ENCODE measurements around the gene KIF1B.

DNA sequence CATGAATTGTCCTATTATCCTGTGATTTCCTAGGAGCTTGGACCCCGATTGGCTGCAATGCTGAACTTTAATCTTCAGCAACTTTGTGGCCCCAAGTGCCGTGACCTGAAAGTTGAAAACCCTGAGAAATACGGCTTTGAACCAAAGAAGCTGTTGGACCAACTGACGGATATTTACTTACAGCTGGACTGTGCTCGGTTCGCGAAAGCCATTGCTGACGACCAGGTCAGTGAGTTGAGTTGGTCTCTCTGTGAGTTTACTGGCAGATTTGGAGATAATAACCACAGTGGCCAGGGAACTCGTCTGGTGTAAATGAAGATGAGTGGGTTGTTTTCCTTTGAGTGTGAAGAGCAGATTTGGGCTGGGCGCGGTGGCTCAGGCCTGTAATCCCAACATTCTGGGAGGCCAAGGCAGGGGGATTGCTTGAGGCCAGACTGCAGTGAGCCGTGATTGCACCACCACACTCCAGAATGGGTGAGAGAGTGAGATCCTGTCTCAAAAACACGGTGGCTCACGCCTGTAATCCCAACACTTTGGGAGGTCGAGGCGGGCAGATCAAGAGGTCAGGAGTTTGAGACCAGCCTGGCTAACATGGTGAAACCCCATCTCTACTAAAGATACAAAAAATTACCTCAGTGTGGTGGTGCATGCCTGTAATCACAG is 39.1 kb upstream of the KIF1B start:
- no peak for TF ChIP-seq EP300 (IDR thresholded peaks at IDR 0.05)
- no peak for TF ChIP-seq POLR2A (IDR thresholded peaks at IDR 0.05; ENCODE audit: low read depth)
- TF ChIP-seq, protein P1, sequence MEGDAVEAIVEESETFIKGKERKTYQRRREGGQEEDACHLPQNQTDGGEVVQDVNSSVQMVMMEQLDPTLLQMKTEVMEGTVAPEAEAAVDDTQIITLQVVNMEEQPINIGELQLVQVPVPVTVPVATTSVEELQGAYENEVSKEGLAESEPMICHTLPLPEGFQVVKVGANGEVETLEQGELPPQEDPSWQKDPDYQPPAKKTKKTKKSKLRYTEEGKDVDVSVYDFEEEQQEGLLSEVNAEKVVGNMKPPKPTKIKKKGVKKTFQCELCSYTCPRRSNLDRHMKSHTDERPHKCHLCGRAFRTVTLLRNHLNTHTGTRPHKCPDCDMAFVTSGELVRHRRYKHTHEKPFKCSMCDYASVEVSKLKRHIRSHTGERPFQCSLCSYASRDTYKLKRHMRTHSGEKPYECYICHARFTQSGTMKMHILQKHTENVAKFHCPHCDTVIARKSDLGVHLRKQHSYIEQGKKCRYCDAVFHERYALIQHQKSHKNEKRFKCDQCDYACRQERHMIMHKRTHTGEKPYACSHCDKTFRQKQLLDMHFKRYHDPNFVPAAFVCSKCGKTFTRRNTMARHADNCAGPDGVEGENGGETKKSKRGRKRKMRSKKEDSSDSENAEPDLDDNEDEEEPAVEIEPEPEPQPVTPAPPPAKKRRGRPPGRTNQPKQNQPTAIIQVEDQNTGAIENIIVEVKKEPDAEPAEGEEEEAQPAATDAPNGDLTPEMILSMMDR (IDR thresholded peaks at IDR 0.05), result no peak
- no peak for TF ChIP-seq POLR2AphosphoS5 (IDR thresholded peaks at IDR 0.05)
